GM12801 (cell line): ENCODE measurements around the gene SLC22A31.

Source experiments
- TF ChIP-seq, protein P1 (sequence below): IDR thresholded peaks from one replicate; pipeline ENCODE4 v1.5.1; 2011; ENCODE audit warnings: control low read depth; ENCODE audit not compliant: insufficient read length; ENCODE audit errors: extremely low read depth

Gene SLC22A31

DNA sequence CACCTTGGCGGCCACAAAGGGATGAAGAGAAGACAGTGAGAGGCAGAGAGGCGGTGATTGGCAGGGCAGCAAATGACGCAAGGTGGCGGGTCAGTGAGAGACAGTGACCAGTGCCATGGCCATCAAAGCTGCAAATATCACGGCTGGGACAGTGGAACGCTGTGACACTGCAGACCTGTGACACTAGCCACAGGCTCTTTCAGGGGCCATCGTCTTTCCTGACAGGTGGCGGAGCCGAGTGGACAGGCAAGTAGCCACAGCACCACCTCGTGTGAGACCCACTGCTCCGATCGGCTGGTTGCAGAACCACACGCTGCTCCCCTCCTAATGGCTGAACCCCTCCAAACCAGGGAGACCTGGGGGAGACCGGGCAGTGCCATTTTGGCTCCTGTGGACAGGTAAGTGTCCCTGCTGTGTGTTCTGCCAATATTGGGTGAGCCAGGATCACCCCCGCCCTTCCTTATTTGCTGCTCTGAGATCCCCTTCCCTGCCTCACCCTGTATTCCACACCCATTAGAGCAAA, 9.2 kb upstream of the SLC22A31 start:
- TF ChIP-seq, protein P1, sequence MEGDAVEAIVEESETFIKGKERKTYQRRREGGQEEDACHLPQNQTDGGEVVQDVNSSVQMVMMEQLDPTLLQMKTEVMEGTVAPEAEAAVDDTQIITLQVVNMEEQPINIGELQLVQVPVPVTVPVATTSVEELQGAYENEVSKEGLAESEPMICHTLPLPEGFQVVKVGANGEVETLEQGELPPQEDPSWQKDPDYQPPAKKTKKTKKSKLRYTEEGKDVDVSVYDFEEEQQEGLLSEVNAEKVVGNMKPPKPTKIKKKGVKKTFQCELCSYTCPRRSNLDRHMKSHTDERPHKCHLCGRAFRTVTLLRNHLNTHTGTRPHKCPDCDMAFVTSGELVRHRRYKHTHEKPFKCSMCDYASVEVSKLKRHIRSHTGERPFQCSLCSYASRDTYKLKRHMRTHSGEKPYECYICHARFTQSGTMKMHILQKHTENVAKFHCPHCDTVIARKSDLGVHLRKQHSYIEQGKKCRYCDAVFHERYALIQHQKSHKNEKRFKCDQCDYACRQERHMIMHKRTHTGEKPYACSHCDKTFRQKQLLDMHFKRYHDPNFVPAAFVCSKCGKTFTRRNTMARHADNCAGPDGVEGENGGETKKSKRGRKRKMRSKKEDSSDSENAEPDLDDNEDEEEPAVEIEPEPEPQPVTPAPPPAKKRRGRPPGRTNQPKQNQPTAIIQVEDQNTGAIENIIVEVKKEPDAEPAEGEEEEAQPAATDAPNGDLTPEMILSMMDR = no peak

DNA sequence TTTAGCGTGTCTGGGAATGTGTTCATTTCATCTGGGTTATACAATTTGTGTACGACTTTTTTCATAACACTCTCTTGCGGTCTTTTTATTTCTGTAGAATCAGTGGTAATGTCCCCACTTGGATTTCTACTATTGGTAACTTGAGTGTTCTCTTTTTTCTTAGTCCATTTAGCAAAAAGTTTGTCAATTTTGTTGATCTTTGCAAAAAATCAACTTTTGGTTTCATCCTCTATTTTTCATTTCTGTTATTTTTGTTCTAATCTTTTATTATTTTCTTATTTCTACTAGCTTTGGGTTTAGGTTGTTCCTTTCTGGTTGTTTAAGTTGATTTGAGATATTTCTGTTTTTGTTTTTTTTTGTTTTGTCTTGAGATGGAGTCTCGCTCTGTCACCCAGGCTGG, 7.7 kb upstream of the SLC22A31 start:
- TF ChIP-seq, protein P1 = no peak

DNA sequence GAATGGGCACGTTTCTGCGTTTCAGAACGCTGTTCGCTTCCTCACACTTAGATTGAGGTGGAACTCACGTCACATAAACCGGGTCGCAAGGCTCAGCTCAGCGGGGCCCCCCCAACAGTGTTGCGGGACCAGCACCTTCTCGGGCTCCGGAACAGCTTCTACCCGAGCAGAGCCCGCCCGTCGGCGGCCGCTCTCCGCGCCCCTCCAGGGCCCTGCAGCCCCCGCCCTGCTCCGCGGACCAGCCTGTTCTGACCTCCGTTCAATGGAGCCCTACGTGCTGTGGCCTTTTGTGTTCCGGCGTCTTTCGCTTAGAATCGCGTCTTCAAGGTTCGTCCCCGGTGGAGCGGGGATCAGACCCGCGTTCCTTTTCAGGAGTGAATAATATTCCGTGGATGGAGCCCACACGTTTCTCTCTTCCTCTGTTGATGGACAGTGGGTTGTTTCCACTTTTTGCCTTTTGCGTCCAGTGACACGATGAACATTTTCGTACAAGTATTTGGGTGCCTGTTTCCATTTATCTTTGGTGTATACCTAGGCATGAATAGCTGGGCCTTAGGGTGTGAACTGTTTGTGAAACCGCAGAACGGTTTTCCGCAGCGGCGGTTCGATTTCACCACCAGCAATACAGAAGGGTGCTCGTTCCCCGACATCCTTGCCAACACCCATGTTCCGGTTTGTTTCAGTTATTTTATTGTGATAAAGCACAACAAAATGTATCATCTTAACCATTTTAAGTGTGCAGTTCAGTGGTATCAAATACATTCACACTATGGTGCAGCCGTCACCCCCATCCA, 2.3 kb upstream of the SLC22A31 start:
- TF ChIP-seq, protein P1 = no peak

DNA sequence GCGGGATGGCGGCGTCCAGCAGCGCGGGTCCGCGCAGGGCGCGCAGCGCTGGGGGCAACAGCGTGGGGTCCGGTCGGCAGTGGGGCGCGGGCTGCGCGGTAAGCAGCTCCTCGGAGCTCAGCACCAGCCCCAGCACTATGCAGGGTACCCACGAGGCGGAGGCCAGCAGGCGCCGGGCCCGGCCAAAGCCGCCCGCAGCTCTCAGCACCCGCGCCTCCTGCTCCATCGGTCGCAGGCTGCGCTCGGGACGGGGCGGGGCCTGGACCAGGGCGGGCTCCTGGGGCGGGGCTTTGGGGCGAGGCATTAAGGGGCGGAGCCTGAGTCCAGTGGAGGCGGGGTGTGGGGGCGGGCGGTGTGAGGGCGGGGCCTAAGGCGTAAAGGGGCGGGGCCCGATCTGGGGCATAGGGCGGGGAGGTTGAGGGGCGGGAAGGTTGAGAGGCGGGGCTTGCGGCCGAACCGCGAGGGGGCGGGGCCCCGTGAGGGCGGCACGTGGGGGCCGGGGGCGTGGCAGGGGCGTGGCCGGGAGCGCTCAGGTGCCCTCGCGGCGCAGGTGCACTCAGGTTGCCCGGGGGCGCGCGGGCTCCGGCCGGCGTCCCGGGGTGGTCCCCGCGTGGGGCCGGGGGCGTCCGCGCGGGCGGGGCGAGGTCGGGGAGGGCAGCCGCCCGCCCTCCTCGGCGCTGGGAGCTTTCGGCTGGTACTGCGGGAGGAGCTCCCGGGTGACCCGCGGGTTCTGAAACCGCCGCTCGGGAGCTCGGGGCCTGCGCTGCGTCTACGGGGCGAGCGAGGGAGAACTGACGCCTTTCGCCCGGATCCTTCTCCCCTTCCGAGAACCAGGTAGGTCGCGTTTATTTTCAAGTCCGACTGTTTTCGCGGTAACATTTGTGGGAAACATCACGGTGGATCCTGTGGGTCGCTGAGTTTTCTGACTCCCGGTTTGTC, 1.4 kb upstream of the SLC22A31 start:
- TF ChIP-seq, protein P1 = no peak

DNA sequence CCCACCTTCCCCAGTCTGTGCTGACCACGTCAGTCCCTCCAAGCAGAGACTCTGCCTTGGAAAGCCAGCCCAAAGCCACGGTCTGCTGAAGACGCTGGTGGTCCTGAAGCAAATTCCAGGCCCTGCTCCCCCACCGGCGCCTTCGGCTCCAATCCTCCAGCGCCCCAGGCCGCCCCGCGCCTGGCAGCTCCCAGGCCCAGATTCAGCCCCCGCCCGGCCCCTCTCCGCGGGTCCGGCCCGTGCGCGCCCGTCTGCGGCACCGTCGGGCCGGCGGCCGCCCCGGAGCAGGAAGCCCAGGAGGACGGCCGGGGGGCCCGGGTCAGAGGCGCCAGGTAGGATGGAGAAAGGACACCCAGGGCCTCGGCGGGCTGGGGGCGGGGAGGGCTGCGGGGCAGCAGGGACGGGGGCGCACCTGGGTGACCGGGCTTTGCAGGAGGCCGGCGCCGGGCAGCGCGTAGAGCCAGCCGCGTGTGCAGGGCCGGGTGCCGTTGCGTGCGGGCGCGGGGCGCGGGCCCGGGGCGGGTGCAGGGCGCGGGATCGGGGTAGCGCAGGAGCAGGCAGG, 594 bp upstream of the SLC22A31 start:
- TF ChIP-seq, protein P1 = no peak

DNA sequence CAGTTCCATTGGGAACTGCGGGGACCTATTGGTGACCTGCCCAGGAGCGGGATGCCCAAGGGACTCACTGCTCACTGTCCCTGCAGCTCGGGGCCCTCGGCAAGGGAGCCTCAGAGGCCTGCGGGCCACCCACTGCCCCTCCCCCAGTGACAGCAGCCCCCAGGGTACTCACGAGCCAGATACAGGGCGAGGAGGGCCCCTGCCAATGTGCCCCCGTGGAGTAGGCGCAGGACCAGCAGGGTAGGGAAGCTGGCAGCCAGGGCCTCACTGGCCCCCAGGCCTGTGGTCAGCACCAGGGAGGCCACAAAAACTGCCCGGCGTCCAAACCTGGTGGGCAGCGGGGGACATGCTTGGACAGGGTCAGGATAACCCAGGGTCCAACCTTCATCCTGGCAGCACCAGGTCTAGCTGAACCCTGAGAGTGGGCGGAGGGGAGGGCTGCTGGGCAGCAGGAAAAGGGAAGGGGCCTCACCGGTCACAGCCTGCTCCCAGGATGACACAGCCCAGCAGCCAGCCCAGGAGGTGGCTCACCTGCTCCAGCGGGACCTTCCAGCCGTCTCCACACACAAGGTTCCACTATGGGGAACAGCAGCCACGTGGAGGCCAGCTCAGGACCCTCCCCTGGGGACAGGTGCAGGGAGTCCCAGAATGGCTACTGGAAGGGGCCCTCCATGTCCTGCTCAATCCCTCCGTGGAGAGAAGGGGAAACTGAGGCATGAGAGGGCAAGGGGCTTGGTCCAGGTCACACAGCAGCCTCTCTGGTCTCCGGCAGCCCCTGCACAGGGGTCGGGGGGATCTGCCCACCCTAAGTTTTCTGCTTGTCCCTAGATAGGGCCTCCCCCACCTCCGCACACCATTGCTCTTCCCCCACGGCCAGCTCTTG, 855 bp downstream of the SLC22A31 start:
- TF ChIP-seq, protein P1 = no peak
